Activated CD8-positive, alpha-beta memory T cell treated with anti-CD3 and anti-CD28 coated beads, Interleukin-2, amount 50 U/mL, for 4 hours (primary cell): ENCODE results near the gene CTSS.
"Not testable (repeated sequence)": the region's sequence is repeated elsewhere in the genome, so short reads cannot be mapped to it uniquely, and the experiment has no call there.

Experiments
- DNase-seq: peaks from one replicate; pipeline ENCODE4 v3.0.0-alpha.2; 2020

Gene CTSS

DNA sequence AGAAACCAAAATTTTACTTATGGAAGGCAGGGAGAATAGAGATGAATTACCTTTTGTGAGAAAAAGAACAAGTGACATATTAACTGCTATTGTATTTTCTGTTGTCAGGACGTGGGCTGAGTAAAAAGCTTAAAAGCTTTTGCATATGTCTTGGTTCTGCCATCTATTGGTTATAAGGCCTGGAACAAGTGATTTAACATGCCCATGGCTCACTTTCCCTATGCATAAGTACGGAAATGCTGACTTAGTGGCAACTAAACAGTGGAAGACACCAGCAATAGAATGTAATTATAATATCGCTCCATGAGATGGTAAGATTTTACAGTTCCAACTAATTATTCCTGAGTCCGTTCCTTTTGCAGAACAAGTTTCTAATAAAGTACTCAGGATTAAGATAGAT, 6.7 kb upstream of the CTSS start:
- no peak for DNase-seq

- DNase-seq, result not testable (repeated sequence)
Observed at GRCh38 chr1:150767704-150768103, 2.1 kb upstream of the CTSS start.

DNA sequence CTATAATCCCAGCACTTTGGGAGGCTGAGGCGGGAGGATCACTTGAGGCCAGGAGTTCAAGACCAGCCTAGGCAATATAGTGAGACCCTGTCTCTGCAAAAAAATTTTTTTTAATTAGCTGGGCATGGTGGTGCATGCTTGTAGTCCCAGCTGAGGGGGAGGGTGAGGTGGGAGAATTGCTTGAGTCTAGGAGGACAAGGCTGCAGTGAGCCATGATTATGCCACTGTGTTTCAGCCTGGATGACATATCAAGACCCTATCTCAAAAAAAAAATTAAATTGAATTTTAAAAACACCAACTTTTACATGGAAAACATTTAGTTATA, 361 bp upstream of the CTSS start:
- not testable (repeated sequence) for DNase-seq

DNA sequence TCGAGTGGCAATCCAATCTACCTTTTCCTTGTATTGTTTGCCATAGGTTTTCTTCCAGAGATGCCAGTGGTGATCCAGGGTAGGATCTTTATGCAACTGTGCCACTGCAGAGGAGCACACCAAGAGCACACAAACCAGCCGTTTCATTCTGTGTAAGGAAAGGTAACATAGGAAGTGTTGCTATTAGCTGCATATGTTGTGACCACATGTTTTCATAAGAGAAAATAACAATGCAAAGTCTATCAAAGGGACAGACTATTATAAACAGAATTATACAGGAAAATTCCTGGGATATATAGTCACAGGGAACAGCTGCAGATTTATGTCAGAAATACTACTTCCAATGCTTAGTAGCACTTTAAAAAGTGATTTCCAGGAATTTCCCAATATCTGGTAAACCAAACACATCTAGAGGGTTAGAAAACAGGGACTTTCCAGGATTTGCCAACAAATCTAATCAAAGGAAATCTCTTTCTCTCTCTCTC, 919 bp downstream of the CTSS start:
- no peak for DNase-seq

DNA sequence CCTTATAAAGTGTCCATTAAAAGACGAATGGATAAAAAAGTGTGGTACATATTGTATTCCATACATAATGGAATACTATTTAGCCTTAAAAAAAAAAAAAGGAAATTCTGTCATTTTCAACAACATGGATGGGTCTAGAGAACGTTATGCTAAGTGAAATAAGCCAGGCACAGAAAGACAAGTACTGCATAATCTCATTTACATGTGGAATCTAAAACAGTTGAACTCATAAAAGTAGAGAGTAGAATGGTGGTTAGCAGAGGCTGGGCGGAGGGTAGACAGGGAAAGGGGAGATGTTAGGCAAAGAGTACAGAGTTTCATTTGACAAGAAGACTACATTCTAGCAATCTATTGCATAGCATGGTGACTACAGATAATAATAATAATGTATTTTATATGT, 2.6 kb downstream of the CTSS start:
- no peak for DNase-seq

GRCh38 chr1:150762552-150762951, 3.0 kb downstream of the CTSS start:
- DNase-seq, result no peak

- DNase-seq, result no peak
Observed at GRCh38 chr1:150761801-150762200, 3.8 kb downstream of the CTSS start.

GRCh38 chr1:150760013-150760412, 5.6 kb downstream of the CTSS start:
- no peak for DNase-seq

GRCh38 chr1:150753416-150753815, 12.2 kb downstream of the CTSS start:
- DNase-seq, result no peak

GRCh38 chr1:150751443-150751842, 14.1 kb downstream of the CTSS start:
- DNase-seq, result no peak

DNA sequence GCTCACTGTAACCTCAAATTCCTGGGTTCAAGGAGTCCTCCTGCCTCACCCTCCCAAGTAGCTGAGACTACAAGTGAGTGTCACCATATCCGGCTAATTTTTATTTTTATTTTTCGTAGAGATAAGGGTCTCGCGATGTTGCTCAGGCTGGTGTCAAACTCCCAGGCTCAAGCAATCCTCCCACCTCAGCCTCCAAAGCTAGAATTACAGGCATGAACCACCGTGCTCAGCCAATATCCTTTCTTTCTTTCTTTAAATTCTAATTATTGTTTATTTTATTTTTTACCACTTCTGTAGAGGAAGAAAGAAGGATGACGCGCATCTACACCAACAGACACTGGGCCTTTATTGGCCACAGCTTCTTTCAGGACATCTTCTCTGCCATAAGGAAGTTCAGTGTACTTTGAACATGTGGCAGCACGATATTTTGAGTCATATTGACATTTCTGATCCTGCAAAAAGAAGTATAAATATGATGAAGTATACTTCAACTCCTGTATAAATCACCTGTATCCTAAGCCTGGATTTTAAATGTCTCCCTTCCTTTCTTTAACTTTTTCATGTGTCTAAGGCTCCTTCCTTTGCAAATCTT, 15.8 kb downstream of the CTSS start:
- DNase-seq, result no peak

DNA sequence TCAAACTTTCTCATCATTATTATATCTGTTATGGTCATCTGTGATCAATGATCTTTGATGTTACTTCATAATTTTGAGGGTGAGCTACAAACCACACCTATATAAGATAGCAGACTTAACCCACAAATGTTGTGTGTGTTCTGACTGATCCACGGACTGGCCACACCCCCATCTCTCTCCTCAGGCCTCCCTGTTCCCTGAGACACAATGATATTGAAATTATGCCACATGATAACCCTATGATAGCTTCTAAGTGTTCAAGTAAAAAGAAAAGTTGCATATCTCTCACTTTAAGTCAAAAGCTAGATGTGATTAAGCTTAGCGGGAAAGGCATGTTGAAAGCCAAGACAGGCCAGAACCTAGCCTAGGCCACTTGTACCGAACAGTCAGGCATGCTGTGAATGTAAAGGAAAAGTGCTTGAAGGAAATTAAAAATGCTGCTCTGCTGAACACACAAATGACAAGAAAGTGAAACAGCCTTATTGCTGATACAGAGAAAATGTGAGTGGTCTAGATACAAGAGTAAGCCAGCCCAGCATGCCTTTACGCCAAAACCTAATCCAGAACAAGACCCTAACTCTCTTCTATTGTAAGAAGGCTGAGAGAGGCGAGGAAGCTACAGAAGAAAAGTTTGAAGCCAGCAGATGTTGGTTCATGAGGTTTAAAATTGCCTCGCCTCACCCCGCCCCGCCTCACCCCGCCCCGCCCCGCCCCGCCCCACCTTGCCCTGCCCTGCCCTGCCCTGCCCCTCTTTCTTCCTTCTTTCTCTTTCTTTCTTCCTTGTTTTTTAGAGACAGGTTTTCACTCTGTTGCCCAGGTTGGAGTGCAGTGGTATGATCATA, 16.5 kb downstream of the CTSS start:
- no peak for DNase-seq

- no peak for DNase-seq
Observed at GRCh38 chr1:150730130-150730721, 35.4 kb downstream of the CTSS start.

- DNase-seq, result no peak
Observed at GRCh38 chr1:150724336-150724735, 41.2 kb downstream of the CTSS start.

DNA sequence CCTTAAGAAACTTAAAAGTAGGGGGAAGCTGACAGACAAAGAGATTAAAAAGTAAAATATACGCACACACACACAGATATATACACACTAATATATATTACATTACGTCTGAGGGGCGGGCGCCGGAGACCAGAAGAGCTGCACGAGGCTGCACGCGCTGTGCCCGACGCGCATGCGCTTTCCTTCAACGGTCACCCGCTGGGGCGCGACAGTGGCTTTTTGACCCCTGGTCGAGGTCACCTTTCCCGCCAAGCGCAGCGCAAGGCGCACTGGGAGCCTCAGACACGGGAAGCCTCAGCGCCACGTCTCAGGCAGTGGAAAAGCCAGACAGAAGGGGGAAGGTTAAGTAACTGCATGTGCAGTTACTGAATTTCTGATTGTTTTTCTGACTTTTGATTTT, 44.9 kb downstream of the CTSS start, which contains the start of gene HORMAD1:
Gene HORMAD1, minus strand, starts transcription at position 193 of the 400 bp plus-strand sequence. CDS start 1,390 bp downstream, outside the sequence.
- DNase-seq, result no peak

- DNase-seq, result no peak
Observed at GRCh38 chr1:150720098-150720497, 45.5 kb downstream of the CTSS start.

DNA sequence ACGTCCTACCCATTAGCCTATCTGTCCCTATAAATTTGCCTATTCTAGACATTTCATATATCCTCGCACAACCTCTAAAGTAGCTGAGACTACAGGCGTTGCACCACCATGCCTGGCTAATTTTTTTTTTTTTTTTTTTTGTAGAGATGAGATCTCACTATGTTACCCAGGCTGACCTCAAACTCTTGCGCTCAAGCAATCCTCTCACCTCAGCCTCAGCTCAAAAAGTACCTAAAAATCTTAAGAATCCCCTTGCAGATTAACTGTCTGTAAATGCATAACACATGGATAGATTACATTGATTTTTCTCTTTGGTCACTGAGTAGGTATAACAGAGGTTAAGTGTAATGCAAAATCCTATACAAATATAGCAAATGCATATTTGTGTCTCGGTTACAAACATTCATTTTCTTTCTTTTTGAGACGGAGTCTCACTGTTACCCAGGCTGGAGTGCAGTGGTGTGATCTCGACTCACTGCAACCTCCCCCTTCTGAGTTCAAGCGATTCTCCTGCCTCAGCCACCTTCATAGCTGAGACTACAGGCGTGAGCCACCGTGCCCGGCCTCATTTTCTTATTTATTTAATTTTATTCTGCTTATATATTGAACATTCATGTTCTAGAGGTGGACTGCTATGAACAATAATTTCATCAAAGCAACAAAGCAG, 47.2 kb downstream of the CTSS start:
- DNase-seq, result no peak

- DNase-seq, result not testable (repeated sequence)
Observed at GRCh38 chr1:150709031-150709430, 56.5 kb downstream of the CTSS start.

GRCh38 chr1:150708595-150708994, 57.0 kb downstream of the CTSS start:
- DNase-seq, result no peak

DNA sequence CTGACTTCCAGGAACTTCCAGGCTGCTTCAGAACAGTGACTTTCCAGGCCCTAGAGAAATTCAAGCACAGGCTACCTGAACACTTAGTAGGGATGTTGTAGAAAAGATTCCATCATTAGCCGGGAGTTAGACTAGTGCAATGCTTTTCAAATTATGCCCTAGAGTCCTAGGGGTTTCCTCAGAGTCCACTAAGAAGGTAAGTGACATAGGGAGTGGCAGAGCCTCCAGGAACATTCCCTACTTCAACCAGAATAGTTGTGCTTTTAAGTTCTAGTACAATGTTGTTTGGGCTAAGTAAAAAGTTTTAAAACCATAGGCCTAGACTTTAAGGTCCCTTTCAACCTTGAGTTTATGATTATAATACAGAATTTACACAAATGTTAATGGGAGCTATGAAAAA, 59.5 kb downstream of the CTSS start:
- no peak for DNase-seq

DNA sequence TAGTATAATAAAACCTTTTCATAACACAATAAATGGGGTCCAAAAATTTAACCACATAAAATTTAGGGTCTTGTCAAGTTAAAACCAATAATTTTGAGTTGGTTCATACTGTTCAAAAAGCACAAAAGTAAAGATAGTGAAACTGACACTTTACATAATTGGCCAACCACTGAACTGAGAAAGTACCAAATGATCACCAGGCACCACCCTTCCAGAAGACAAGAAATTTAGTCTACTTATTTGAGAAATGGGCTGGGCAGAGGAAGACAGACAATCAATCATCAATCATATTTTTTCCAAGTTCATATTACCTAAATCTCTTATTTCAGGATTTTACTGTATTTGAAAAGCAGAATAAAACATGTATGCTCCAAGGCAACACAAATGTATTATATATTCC, 62.2 kb downstream of the CTSS start:
- no peak for DNase-seq

- DNase-seq, result peak; percentile 81
Observed at GRCh38 chr1:150696995-150697927, 68.3 kb downstream of the CTSS start, which contains the start of gene GOLPH3L. Gene GOLPH3L, minus strand, starts transcription at chr1:150697154. Its CDS starts 2,316 bp downstream, at chr1:150694838.
